ENCODE measurements around the gene SERBP1. TPM values are rescaled to one million over a fixed set of nuclear protein-coding genes. Genes with fewer than 3 reads are reported as not detected.

Gene SERBP1
- total and polyA plus RNA-seq, 2 of the 8 experiments (the other 6 are each of a cell fraction or from before 2014, with no cell fraction given), result 229 to 536 TPM

GRCh38 chr1:67429528-67430357, 459 bp downstream of the SERBP1 start:
- Histone ChIP-seq H3K4me2 (ENCODE audit: insufficient read depth in 1 of 2, low read depth in 2 of 2, low read length in 2 of 2) (peak overlapping the region; percentile 69 to 91), H3K27me3 (replicated peaks in 1 of 4; ENCODE audit: control insufficient read depth in 3 of 4, extremely low read depth in 1 of 4, insufficient read depth in 3 of 4, low read length in 3 of 4) (no peaks in the 10 kb centered on the region), H3K4me1 (replicated peaks in 1 of 4; ENCODE audit: control insufficient read depth in 3 of 4, insufficient read depth in 4 of 4, low read length in 3 of 4) (peaks cover 0 to 12% (median 2%) of the 10 kb centered on the region in 4 experiments; a peak in 3 of 7 replicates), H3K4ac (replicated peaks; ENCODE audit: insufficient read length, low read depth, low read length) (peak overlapping the region; percentile 96), H3K9ac (replicated peaks in 1 of 4; ENCODE audit: extremely low read depth in 1 of 4, low read depth in 3 of 4, low read length in 3 of 4) (peak overlapping the region; percentile 94 to 99 (median 98)), H4K91ac (replicated peaks; ENCODE audit: insufficient read length, low read length) (peak overlapping the region; percentile 85), H2AFZ (ENCODE audit: low read length) (no peak overlapping the region), H4K8ac (ENCODE audit: extremely low read depth, insufficient read depth, low read length) (peak overlapping the region; percentile 97), H2BK5ac (ENCODE audit: low read depth, low read length) (peak overlapping the region; percentile 69), H2BK12ac (ENCODE audit: low read depth, low read length) (no peak overlapping the region), H3K23ac (ENCODE audit: insufficient read length) (no peak overlapping the region), H3K14ac (ENCODE audit: insufficient read length) (peak overlapping the region; percentile 97), H2BK120ac (replicated peaks; ENCODE audit: low read depth, low read length) (no peak overlapping the region), H3K4me3 (ENCODE audit: extremely low read depth in 1 of 4, insufficient read depth in 2 of 4, low read depth in 3 of 4, low read length in 4 of 4) (peak overlapping the region; percentile 95 to 100 (median 98)), H3K79me1 (ENCODE audit: low read depth, low read length) (no peaks in the 10 kb centered on the region), H3K36me3 (ENCODE audit: control insufficient read depth in 2 of 4, insufficient read depth in 4 of 4, low read length in 3 of 4) (peaks cover 4 to 34% (median 12%) of the 10 kb centered on the region in 4 experiments; a peak in 7 of 8 replicates), H2AK5ac (ENCODE audit: low read depth, low read length) (0 out of 2 replicates have a peak overlapping the region, but pooled peaks have one; percentile 47), H2BK15ac (ENCODE audit: low read length) (no peak overlapping the region), H3K9me3 (ENCODE audit: insufficient read depth in 2 of 2, low read depth in 1 of 2, low read length in 1 of 2) (no peaks in the 10 kb centered on the region), H4K20me1 (replicated peaks in 1 of 2; ENCODE audit: control insufficient read depth in 1 of 2, insufficient read depth in 2 of 2, low read length in 2 of 2) (peaks cover 26 to 43% of the 10 kb centered on the region in 2 experiments), H3K79me2 (ENCODE audit: control insufficient read depth in 1 of 2, insufficient read depth in 2 of 2, low read length in 2 of 2) (peaks cover 44 to 64% of the 10 kb centered on the region in 2 experiments), H3K23me2 (ENCODE audit: low read depth, low read length) (peaks cover 7% of the 10 kb centered on the region), H3K27ac (ENCODE audit: low read depth, low read length) (peak overlapping the region; percentile 87), H3K56ac (replicated peaks; ENCODE audit: insufficient read length, low read depth, low read length) (peak overlapping the region; percentile 73), H2BK20ac (ENCODE audit: low read length) (no peak overlapping the region), H4K5ac (ENCODE audit: insufficient read length, low read depth, low read length) (peak overlapping the region; percentile 87), H3K18ac (ENCODE audit: extremely low read depth, low read length) (peak overlapping the region; percentile 76)
- ChIA-PET POLR2A (ENCODE audit: partially characterized antibody) (interaction anchor here (0.6 to 7.8 kb wide), 35 partner anchors 11 to 1836 kb away, joined by 3 to 153 read pairs (median 5); partner anchors contain the start of genes DNAI4, GADD45A and MIER1), CTCF (ENCODE audit: partially characterized antibody) (interaction anchor here (0.6 to 6.7 kb wide), 12 partner anchors 13 to 316 kb away, joined by 3 to 40 read pairs (median 4); no protein-coding TSS in a partner anchor)
- FAIRE-seq, result no peak
- 1% methylated on average over 51 of the region's 69 CpGs; no CpG with 5 or more reads in 1 of the 2 experiments for WGBS, 2 experiments (ENCODE audit: extremely low coverage in 1 of 2, insufficient coverage in 1 of 2, insufficient read length in 1 of 2, insufficient replicate concordance in 2 of 2, low coverage in 1 of 2, low lambda C conversion rate in 2 of 2, missing lambda C conversion rate in 1 of 2)
- DNase-seq (ENCODE audit: low read depth in 1 of 2, low spot score in 2 of 2), result no peak
- TF ChIP-seq CEBPB (IDR thresholded peaks at IDR 0.05; ENCODE audit: low read depth, low read length) (no peak), EGR1 (IDR thresholded peaks at IDR 0.05; ENCODE audit: borderline replicate concordance, low read depth, low read length) (no peak), EP300 (IDR thresholded peaks at IDR 0.05; ENCODE audit: borderline replicate concordance in 1 of 2, low read depth in 2 of 2, low read length in 2 of 2) (no peak), SIX5 (IDR thresholded peaks at IDR 0.05; ENCODE audit: low read depth, low read length) (no peak), KDM4A (IDR thresholded peaks at IDR 0.05; ENCODE audit: low read depth, low read length, severe bottlenecking) (peak; percentile 1), SP2 (IDR thresholded peaks at IDR 0.05; ENCODE audit: low read length) (no peak), GTF2F1 (IDR thresholded peaks at IDR 0.05; ENCODE audit: borderline replicate concordance, low read depth, low read length) (no peak), TAF1 (IDR thresholded peaks at IDR 0.05; ENCODE audit: low read depth, low read length) (peak; percentile 19; the same call in 1 of the 2 replicates), RBBP5 (IDR thresholded peaks at IDR 0.05; ENCODE audit: borderline replicate concordance, low read depth, low read length) (no peak)
- TF ChIP-seq, protein P1, sequence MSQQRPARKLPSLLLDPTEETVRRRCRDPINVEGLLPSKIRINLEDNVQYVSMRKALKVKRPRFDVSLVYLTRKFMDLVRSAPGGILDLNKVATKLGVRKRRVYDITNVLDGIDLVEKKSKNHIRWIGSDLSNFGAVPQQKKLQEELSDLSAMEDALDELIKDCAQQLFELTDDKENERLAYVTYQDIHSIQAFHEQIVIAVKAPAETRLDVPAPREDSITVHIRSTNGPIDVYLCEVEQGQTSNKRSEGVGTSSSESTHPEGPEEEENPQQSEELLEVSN (IDR thresholded peaks at IDR 0.05), result peak; percentile 27; the same call in 1 of the 2 replicates
